Globus pallidus (tissue), 1 donor: Measurements from ENCODE around the gene SLC66A2.
"Not testable (repeated sequence)": the region's sequence is repeated elsewhere in the genome, so short reads cannot be mapped to it uniquely, and the experiment has no call there.

Experiments used
- DNase-seq: peaks from one replicate; pipeline ENCODE4 v3.0.0-alpha.2; 2015; ENCODE audit warnings: low spot score

Gene SLC66A2

GRCh38 chr18:79879566-79879965, 71.9 kb downstream of the SLC66A2 start:
- DNase-seq: no peak

DNA sequence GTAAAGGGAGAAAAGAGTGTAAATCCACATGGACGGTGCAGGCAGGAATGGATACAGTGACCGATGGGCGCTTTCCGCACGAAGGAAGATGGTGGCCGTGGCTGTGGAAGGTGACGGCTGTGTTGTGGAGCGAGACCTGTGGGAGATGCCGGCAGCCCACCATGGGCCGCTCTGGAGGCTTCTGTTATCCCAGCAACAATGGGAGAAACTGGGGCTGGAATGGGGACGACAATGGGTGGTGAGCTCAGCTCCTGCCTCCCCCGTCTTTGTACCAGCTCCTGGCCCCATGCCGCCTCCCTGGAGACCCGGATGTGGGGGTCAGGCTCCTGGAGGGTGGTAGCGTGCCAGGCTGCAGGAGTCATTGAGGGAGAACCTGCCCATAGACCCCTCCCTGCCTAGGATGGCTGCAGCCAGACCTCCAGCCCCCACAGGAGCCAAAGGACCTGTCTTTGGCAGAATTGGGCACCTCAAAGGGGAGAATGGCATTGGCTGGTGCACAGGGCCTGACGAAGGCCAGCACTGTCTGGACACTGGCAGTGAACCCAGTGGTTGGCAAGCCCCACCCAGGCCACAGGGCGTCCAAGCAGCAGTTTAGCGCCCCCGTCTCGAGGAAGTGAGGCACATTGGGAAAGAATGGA, 72.6 kb downstream of the SLC66A2 start:
- DNase-seq: no peak

DNA sequence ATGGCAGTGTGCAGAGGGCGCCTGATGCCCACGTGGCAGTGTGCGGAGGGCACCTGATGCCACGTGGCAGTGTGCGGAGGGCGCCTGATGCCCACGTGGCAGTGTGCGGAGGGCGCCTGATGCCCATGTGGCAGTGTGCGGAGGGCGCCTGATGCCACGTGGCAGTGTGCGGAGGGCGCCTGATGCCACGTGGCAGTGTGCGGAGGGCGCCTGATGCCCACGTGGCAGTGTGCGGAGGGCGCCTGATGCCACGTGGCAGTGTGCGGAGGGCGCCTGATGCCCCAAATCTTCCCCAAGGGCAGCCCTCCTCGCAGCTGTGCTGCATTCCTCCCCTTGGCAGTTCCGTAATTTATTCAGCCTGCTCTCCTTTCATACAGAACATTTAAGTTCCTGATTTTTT, 73.2 kb downstream of the SLC66A2 start:
- not testable (repeated sequence) for DNase-seq

DNA sequence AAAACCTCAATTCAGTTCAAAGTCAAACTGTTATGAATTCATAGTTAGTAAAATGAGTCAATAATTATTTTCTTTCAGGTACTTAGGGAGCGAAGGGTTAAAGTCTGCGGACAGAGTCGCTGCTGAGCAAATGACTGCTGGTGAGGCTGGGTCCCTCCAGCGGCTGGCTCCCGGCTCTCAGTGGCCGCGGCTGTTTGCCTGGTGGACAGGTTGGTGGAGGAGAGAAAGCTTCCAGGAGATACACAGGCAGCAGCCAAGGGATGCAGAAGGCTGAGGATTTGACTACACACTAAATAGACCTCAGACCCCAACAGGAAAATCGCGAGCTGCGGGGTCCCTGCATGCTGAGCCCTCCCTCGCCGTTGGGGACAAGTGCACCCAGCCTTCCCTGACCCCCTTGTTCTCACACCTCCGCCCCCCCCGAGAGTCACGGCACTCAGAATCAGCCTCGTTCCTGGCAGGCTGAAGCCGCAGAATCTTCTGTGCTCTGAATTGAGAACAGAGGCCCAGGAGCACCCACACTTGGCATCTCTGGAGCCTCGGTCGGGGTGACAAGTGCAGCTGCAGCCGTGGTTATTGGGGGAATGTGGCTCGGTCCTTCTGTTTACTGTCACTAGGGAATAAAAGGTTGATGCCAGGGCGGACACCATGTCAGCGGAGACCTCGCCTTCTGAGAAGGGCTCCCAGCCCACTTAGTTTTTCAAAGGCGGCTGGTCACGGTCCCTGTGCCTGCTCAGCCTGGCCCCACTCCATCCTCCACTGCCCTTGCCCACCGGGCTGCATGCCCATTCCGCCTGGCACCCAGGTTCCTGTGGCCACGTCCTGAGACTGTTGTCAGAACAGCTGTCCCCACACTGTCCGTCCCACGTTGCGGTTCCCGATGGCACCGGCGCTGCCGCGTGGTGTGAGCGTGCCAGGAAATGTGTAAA, 74.0 kb downstream of the SLC66A2 start:
- DNase-seq: no peak

GRCh38 chr18:79876497-79876896, 75.0 kb downstream of the SLC66A2 start:
- DNase-seq: no peak

DNA sequence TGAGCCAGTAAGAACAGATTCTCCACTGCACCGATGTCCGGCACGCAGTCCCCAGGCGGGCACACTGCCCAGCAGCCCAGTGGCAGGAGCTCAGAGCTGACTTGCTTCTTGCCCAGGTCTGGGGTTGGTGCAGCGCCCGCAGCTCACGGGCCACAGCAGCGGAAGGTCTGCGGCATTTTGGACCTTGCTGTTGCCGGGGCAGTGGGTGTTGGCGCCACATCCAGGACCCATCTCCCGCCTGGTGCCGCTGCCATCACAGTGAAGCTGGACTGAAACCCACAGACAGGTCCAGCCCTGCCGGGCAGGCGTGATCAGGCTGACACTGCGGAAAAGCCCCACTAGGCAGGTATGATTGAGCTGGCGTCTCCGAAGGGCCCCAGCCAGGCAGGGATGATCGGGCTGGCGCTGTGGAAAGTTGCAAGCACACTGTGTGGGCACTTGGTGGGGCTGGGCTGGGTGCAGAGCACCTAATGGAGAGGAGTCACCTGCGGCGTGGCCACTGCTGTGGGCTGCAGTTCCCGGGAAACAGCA, 75.5 kb downstream of the SLC66A2 start:
- no peak for DNase-seq

DNA sequence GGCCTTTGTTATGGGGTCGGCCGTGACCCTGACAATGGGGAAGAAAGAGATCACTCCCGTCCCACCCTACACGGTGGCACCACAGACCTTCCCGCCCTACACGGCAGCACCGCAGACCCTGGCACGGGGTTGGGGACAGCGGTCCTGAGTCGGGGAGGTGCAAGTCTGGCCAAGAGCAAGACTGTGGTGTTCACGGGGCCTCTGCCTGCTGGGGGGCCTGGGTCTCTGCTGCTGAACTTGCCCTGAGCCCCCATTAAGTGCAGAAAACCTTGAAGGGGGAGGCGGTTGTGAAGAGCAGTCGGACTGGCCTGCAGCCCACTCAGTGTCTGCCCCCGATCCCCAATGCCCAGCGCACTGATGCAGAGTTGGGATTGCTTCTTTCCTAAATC, 75.9 kb downstream of the SLC66A2 start:
- no peak for DNase-seq

DNA sequence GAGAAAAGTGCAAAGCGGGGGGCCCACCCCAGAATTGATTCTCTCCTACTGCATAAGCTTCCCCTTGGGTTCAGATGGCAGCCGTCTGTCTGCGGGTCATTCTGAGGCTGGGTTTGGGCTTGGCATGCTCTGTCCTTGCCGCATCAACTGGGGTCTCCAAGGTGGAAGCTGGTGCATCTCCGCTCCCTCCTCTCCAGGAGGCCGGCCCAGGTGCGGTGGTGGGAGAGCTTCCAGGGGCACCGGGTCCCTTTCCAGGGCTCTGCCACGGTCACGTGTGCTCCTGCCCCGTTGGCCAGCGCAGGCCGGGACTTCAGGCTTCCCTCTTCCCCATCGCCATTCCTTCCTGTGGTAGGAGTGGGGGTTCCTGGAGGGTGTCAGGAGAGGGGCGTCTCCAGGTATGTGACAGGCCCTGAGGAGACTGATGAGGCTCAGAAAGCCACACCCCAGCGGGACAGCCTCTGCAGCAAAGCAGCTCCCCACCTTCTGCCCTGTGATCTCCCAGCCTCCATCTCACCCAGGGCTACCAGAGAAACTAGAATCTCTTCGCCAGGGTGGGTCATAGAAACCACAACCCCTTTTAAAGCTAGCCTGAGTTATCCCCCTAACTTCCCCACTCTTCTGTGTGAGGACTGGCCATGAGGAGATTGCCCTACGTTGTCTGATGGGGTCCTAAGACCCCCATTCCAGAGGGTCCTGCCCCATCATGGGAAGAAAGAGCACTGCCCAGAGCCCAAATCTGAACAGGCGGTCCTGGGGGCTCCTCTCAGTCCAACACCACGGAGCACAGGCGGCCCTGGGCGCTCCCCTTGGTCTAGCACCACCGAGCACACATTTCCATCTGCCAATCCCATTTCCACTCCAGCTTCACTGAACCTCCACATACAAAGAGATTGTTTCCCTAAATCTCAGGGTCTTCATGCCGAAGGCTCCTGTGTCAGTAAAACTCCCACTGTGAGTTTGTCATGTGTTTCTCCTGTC, 76.6 kb downstream of the SLC66A2 start:
- DNase-seq: no peak

DNA sequence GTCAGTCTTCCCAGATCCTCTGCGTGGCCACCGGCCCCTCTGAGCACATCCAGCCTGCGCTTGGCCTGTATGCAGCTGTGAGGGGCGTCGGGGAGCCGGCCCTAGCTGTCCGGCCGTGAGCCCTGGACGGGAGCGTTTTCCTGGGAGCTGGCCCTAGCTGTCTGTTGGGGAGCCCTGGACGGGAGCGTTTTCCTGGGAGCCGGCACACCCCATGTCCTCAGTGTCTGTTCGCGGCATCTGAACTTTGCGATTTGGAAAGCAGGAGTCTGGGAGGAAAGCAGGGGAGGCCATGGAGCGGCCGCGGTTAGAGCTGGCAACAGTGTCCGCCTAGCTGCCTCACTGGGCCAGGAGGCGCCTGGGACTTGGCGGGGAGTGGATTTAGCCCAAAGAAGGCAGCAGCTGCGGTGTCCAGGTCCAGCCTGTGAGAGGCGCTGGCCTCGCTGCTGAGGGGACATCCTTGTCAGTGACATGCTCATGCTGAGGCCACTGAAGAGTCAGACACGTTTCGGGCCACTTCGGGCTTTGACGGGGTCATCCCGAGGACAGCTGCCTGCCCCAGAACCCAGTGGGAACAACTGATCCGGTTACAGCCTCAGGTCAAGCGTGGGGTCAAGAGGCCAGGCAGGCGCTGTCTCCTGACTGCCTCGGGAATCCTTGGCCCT, 77.9 kb downstream of the SLC66A2 start:
- no peak for DNase-seq

- DNase-seq: no peak
These were observed 78.7 kb downstream of the SLC66A2 start for GRCh38 chr18:79872527-79873444.

DNA sequence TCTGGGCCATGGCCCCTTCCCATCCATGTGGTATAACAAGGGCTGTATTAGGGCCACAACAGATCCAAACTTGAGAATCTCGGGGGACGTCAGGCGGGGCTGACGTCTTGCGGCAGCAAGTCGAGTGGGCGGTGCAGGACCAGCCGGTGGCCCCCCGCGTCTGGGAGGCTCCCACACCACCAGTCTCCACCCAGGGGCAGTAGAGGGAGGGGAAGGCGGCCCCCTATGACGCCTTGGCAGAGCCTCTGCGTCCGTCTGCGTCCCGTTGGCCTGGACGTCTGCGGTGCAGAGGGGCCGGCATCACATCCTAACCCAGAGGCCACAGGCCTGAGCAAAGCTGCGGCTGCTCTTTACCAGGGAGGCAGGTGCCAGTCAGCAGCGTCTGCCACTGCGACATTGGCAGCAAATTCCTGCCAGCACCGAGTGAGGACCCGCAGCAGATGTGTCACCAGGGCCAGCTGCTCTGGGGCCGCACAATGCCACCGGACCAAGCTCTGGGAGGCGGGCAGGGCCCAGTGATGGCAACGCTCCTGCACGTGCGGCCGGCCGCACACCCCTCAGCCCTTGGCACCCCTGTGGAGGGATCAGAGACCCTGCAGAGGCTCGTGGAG, 79.9 kb downstream of the SLC66A2 start:
- DNase-seq: no peak

DNA sequence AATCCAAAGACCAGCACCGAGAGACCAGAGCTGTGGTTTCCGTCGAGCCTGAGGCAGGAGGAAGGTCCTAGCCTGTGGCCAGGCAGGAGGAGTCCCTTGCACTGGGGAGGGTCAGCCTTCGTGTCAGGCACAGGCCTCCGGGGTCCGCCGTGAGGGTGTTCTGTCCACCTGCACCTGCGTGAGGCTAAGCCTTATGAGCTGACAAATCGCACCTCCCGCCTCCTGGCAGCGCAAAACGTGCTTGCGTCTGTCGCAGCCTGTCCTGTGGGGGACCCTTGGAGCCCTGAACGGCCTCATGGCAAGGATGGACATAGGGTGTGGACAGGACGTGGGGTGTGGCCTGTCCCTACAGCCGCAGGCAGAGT, 80.4 kb downstream of the SLC66A2 start:
- DNase-seq: no peak

DNA sequence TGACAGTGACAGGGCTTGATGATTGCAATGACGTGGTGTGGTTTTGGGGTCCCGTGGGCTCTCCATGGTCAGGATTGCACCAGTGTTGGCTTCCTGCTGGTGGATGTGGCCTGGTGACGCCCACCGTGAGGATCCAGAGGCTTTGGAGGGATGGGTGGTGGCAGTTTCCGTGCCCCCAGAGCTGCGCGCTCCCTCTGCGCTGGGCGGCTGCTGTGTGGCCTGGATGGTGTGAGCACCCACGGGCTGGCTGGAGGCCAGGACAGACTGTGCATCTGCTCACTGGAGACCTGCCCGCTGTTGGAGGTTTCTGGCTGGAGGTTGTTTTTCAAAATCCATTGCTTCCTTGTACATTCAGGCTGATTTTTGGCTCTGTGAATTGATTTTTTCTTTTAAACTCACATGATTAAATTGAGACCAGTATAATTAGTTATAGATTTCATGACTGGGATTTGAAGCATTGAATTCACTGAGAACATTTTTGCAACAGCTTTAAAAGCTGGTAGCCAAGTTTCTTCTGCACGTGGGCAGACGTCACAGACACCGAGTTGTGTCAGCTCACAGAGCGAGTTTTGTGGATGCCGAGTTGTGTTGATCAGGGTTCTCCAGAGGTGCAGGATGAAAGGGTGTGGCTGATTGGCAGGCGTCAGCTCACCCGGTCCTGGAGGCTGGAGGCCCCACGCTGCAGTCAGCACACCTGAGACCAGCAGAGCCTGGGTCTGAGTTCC, 81.0 kb downstream of the SLC66A2 start:
- no peak for DNase-seq

GRCh38 chr18:79869591-79870300, 81.7 kb downstream of the SLC66A2 start:
- DNase-seq: no peak

- no peak for DNase-seq
These were observed 82.5 kb downstream of the SLC66A2 start for GRCh38 chr18:79868811-79869541.

DNA sequence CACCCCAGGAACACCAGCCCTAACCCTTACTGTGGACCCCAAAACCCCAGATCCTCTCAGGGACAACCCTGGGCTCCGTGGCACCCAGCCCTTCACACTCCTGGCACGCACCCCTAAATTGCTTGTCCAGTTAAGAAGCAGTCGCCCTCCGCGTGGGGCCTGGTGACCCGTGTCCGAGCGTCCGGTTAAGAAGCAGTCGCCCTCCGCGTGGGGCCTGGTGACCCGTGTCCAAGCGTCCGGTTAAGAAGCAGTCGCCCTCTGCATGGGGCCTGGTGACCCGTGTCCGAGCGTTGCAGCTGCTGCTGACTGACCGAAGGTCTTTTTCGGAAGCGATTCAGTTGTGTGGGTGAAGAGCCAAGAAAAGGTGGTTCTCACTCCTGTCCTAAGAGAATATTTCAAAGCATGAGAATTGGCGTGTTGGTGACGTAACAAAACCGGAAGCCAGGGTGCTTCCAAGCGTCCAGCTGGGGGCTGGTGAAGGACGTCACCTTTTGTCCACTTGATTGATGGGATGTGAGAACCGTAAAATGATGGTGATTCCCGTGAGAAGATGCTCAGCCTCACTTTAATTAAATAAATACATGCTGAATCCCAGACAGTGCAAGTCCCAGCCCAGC, 83.2 kb downstream of the SLC66A2 start:
- no peak for DNase-seq

DNA sequence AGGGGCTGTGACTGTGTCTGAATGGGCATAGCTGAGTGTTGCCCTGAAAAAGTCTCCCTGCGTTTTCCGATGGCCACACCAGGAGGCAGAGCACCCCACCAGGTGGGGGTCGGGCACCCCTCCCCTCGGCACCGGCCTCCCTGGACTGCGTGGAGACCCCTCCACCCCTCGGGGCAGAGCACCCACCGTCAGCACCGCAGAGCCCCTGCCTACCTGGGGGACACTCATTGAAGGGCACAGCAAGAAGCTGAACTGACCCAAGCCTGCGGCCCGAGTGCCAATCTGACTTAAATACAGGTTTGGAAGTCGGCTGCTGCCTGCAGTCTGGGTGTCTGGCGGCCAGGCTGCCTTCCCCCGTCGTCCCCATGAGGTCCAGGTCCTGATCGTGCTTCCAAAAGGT, 83.8 kb downstream of the SLC66A2 start:
- no peak for DNase-seq
